K562 (cell line): ENCODE data around the gene CTIF.

Source experiments
- BRF1 ChIP-seq: IDR thresholded peaks from 3 replicates; pipeline ENCODE4 v1.6.1; 2011; ENCODE audit warnings: borderline replicate concordance, mild to moderate bottlenecking; ENCODE audit not compliant: insufficient read length; ENCODE audit errors: extremely low read depth
- DIDO1 ChIP-seq: fragments of 450-650 bp; IDR thresholded peaks from 2 replicates; pipeline ENCODE4 v1.6.1; 2016; ENCODE audit warnings: low read depth, missing biosample characterization, missing genetic modification characterization
- ESRRA ChIP-seq: fragments of 450-650 bp; IDR thresholded peaks from 2 replicates; pipeline ENCODE4 v1.6.1; 2014; ENCODE audit warnings: low read depth, mild to moderate bottlenecking, moderate library complexity, borderline replicate concordance
- GABPA ChIP-seq: fragments of 200-800 bp; sonication (Bioruptor generic); conservative IDR thresholded peaks from 2 replicates; pipeline ENCODE4 v1.6.1; 2016; ENCODE audit warnings: low read depth, missing genetic modification characterization, missing compliant biosample characterization
- SP1 ChIP-seq: sonication (generic); formaldehyde crosslinking; IDR thresholded peaks from 2 replicates; pipeline ENCODE4 v1.8.1; 2022; ENCODE audit warnings: mild to moderate bottlenecking, missing genetic modification reagents
- TF ChIP-seq, protein P1 (sequence below), 2 experiments: fragments of 450-650 bp; conservative IDR thresholded peaks; 2 replicates each; pipeline ENCODE4 v1.6.1; 2017; ENCODE audit warnings: mild to moderate bottlenecking in 2 of 2, moderate library complexity in 2 of 2

DNA sequence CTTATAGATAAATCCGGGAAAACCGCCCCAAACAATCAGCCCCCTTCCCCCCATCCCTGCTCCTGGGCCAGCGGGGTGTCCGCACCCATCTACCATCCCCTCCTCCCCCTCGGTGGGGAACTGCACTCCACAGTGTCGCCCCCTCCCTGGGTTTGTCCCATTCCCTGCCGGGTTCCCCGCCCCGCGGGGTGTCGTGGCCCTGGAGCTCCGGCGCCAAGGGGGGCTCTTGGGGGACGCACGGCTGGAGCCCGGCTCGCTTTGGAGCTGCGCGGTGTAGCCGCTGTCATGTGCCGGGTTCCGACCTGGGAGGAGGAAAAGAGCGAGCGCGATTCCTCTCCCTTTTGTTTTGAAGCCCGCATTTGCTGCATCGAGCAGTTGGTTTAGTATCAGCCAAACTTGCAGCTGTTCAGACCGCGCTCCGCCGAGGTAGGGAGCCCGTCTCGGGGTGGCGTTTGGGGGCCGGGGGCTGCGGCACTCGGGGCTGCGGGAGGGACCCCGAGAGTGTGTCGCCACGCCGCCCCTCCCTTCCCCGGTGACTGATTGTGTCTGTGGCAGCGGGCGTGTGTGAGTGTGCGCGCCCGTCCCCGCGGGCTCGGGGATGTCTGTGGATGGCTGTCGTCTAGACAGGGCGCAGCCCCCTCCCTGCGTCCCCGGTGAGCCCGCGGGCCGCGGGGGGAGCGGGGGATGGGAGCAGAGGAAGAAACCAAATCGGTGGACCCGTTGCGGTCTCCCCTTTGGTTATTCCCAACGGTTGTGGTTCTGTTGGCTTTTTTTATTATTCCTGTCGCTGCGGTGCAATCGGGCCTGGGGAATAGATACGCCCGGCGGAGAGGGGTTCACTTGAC is 797 bp downstream of the CTIF start:
- TF ChIP-seq SP1 (CRISPR knock-in tag) (0 out of 2 replicates have a peak, but pooled peaks have one; percentile 32), BRF1 (no peak), DIDO1 (no peak), GABPA (tag) (no peak; the same call in 1 of the 2 replicates), ESRRA (no peak)
- TF ChIP-seq, protein P1, sequence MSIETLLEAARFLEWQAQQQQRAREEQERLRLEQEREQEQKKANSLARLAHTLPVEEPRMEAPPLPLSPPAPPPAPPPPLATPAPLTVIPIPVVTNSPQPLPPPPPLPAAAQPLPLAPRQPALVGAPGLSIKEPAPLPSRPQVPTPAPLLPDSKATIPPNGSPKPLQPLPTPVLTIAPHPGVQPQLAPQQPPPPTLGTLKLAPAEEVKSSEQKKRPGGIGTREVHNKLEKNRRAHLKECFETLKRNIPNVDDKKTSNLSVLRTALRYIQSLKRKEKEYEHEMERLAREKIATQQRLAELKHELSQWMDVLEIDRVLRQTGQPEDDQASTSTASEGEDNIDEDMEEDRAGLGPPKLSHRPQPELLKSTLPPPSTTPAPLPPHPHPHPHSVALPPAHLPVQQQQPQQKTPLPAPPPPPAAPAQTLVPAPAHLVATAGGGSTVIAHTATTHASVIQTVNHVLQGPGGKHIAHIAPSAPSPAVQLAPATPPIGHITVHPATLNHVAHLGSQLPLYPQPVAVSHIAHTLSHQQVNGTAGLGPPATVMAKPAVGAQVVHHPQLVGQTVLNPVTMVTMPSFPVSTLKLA (conservative IDR thresholded peaks at IDR 0.05): no peak; a peak in 1 of 4 replicates
